AML-193 (cell line): ENCODE data around the gene COL4A2.
"Not testable (repeated sequence)": the region's sequence is repeated elsewhere in the genome, so short reads cannot be mapped to it uniquely, and the experiment has no call there.

Experiments
- DNase-seq, 2 experiments: peaks; one replicate each; lab custom pipeline; 2025; lab: John Stamatoyannopoulos, UW

The COL4A2 gene

DNA sequence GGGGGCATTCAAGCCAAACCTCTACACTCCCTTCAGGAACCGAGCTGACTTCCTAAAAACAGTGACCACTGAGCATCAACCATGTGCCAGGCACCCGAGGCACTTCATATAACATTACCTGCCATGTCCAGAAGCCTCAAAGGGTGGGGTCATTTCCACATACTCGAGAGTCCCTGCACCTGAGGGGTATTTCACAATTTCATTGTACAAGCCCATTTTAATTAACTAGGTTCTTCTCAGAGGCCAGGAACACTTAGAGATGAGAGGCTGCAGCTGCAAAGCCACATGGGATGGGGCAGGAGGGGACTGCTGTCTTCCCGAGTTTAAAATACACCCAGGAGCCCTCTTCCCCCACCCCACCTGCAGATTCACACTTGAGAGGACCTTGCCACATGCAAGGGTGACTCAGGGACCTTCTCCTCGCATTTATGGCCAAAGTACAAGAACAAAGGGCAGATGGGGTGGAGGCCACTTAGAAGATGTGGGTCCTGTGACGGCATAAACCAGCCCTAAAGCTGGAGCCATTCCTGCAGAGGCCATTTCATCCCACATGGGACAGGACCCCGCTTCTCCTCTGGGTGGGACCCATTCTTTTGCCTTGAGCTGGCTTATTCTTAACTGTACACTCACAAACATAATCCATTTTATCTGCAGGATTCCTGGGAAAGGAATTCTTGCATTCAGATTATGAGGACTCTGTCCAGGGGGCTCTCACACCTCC is 210.6 kb downstream of the COL4A2 start:
- no peak for DNase-seq

DNA sequence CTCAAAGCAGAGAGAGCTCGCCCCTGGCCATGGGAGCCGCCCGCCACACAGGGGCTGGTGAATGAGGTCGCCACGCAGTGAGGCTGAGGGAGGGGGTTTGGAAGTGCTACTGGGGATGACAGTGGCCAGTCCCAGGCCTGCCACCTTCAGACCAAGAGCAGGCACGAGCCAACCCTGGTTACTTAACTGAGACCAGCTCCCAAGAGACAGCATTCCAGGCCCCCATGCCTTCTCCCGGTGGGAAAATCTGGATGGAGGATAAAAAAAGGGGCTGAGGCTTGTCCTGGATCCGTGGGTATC is 211.1 kb downstream of the COL4A2 start:
- DNase-seq: no peak

DNA sequence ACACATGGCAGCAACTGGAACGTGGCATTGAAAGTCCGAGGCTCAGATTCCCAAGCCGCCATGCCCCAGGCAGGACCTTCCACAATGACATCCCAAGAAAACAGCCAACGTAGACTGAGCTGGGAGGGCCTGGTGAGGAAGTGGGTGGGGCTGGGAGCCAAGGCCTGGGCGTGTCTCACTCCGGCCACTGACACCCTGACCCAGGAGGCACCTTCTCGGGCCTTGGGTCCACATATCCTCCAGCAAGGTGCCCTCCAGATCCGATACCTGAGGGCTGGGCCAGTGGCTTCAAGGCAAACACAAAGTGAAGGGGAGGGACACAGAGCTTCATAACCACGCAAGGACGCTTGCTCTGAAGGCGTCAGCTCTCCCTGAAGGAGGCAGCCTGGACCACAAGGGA is 211.5 kb downstream of the COL4A2 start:
- DNase-seq: no peak

DNA sequence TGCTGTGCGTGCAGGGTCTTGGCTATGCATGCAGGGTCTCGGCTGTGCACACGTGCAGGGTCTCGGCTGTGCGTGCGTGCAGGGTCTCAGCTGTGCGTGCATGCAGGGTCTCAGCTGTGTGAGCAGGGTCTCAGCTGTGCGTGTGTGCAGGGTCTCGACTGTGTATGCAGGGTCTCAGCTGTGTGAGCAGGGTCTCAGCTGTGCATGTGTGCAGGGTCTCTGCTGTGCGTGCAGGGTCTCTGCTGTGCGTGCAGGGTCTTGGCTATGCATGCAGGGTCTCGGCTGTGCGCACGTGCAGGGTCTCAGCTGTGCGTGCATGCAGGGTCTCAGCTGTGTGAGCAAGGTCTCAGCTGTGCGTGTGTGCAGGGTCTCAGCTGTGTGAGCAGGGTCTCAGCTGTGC is 212.0 kb downstream of the COL4A2 start:
- DNase-seq: no peak

DNA sequence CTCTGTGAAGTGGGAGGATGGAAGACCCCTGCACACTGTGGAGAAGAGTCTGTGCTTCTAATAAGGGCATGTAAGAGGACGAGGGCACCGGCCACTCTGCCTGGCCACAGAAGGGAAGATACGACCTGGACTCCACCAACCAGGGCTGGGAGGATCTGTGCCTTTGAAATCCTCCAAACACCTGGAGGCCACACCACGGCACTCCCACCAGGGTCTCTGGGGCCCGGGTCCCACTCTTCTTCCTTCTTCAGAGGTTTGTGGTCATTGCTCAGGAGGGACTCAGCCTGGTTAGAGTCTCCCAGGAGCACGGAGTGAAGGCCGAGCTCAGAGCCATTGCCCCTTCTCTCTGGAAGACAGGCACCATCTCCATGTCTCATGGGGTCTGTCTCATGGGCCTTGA is 212.4 kb downstream of the COL4A2 start:
- no peak for DNase-seq

DNA sequence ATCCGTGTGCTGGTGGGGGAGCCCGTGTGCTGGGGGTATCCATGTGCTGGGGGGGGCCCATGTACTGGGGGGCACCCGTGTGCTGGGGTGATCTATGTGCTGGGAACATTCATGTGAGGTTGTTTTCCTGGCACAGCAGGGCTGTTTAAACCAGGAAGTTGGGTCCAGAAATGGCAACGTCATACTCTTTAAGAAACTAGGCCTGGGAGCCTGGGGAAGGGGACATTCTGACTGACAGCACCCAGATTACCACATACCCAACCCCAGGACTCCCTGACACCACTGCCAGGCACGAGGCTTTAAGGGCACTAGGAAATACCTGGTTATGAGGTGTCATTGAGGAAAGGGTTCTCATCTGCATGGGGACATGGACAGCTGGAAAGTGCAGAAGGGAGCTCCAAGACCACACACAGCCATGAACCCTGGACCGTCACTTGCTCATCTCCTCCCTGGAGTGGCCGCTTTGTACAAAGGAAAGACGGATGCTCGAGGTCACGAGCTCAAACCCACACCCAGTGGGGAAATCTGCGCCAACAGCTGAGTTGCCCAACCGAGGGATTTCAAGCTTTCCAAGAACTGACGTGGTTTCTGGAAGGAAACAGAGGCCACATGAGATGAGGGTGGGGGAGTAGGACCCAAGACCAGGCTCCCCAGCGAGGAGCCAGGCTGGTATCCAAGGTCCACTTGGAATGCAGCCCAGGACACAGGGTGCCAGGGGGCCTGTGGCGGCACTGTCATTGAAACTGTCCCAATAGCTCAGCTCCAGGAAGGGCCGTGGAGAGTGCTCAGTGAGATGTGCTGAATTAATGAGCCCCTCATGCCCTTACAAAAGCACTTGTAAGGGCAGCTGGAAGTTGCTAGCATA is 213.6 kb downstream of the COL4A2 start:
- peak; percentile 96 for DNase-seq

DNA sequence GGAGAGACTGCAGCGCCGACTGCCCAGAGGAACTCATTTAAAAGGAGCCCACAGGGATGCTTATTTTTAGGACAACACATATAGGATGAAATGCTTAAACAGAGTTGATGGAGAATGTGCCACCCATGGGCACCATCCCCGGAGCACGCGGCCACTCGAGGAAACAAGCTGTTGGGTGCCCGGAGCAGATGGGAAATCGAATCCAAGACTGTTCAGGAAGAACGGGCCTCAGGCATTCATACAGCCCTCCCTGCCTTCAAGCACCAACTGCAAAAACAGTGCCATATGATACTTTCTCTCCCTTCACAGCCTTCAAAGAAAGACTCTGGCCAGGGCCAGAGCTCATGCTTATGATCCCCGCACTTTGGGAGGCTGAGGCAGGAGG is 214.2 kb downstream of the COL4A2 start:
- DNase-seq: no peak

DNA sequence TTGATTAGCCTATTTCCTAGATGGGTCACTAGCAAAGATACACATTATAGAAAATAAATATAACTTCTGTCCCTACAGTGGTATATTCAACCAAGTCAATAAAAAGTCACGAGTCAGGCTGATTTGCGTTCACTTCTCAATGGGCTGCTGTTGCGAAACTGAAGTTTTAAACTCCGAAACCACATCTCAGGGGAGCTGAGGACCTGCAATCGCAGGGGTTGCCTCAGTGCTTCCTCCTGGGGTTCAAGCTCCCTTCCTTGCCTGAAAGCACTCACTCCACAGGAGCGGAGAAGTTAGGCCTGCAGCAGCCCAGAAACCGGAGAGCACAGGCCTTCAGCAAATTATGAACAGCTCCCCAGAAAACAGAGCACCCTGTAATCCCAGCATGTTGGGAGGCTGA is 214.9 kb downstream of the COL4A2 start:
- DNase-seq: peak; percentile 96

DNA sequence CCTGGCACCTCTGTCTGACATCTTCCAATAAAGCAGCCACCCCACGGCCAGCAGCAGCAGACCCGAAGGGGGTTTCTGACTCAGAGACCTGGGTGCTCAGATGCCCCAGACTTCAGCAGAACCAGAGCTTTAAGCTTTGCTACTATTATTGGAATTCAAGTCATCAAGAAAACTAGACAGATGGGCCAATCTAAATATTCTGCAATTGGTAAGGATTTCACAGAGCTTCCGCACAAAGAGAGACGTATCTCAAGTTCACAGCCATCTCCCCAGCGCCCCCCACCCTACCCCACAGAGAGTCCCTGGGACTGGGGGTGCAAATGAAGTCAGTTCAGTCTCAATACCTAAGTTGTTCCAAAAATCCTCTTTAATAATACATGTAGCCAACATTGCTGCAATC is 215.6 kb downstream of the COL4A2 start:
- DNase-seq: no peak

DNA sequence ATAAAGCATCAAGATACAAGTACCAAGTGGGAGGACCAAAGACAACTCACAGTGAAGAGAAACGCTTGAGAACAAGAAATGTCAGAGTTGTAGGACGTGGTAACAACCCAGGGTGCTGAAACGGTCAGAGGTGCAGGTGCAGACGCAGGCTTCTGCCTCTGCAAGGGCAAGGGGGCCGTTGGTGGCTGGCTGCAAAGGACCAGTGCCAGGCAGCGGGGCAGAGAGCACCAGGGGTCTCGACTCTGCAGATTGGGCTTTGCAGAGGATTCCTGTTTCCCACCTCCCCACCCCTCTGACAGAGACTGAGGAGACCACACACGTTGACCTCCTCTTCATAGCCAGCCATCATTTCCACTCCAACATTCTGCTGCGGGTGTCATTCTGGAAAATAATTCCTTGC is 216.1 kb downstream of the COL4A2 start:
- no peak for DNase-seq

DNA sequence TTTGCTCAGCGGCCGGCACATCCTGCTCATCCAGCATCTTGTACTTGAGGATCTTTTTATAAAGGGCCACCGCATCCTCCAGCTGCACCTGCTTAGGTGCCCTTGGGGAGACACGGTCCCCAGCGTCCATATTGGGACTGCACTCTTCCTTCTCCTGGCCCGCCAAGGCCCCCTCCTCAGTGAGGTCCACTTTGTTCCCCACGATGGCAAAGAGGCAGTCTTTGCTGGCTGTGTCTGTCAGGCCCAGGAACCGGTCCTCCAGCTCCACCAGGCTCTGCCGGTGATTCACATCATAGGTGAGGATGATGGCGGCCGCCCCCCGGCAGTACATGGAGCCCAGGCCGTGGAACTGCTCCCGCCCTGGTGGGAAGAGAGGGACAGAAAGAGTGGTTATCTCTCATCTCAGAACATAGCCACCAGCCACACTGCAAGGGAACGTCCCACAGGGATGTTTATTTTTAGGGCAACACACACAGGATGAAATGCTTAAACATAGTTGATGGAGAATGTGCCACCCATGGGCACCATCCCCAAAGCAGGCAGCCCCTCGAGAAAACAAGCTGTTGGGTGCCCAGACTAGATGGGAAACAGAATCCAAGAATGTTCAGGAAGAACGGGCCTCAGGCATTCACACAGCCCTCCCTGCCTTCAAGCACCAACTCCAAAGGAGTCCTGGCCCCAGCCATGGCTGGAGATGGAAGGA is 216.9 kb downstream of the COL4A2 start:
- no peak for DNase-seq

DNA sequence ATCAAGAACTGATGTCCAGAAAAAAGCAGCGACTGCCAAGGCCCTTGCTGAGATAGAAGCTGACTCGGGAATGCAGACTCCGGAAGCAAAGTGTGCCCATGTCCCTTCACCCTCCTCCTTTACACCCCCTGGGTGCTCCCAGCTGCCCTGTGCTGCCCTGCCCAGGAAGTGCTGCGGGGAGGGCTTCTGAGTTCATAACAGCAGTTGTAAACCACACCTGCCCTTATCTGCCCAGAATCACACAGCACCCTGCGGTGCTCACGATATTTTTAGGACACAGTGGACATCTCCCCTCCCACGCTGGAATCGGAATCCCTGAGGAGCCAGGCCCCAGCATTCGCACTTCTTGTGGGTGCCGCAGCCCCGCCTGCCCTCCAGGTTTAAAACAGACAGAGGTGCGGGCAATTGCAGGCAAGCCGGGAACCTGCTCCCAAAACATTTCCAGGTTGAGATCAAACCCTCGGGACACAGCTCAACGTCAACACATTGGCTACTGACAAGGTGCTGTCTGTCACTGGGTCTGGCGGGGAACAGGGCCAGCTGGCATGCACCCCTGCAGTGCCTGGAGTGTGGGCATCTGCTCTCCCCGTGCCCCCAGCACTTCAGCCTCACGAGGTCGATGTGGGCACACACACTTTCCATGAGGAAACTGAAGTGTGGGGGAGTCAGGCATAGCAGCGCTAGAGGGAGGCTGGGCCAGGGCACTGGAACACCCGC is 217.6 kb downstream of the COL4A2 start:
- peak; percentile 40 to 72 for DNase-seq

DNA sequence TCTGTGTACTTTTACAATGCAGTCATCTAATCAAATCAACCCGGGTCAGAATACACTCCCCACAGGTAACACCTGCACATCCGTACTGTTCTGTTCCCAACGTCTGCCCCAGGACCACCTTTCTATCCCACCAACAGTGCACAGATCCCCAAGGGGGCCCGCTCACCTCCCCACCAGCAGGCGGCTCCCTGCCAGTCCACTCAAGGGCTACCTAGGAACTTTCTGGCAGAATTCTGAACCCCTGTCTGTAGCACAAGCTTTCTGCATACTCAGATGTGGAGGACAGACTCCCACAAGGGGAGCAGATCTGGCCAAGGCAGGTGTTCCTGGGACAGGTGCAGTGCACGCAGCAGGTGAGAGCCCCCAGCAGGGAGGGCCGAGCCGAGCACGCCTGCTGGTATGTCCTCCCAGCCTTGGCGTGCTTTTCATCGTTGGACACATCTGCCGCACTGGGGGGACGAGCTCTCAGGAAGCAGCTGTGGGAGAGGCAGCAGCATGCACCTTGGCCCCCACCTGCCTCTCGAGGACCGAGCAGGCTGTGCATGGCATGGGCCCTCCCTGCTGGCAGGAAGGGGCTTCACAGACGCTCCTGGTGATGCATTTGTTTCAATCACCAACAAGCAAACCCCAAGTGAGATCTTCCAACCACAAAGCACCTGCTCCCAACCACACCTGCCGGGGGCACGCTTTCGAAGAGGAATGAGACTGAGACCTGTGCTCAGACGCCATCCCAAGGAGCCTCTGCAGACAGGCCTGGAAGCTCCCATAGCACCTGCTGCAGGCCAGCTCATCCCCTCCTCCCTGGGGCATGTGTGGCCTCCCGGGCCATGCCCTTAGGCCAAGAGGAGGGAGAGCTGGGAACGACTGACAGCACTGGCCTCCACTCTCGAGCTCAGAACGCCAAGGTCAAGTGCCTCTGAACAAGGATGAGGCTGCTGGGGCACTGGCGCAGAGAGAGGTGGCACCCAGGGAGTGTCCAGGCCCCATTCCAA is 218.5 kb downstream of the COL4A2 start:
- no peak for DNase-seq

DNA sequence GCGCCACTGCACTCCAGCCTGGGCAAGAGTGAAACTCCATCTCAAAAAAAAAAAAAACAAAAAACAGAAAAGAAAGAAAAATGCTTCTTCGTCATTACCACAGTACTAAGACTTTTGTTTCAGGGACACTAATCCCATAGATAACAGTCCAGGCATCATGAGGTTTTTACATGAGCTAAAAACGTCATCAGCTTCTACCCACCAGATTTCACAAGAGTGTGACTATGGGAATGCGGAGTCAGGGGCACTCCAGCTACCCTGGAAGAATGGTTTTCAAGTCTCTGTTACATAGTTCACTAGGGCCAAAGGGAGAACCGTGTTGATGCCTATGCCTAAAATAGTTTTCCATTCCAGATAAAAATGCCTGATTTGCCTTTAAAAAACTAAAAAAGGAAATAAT is 221.3 kb downstream of the COL4A2 start:
- peak; percentile 66 to 70 for DNase-seq

DNA sequence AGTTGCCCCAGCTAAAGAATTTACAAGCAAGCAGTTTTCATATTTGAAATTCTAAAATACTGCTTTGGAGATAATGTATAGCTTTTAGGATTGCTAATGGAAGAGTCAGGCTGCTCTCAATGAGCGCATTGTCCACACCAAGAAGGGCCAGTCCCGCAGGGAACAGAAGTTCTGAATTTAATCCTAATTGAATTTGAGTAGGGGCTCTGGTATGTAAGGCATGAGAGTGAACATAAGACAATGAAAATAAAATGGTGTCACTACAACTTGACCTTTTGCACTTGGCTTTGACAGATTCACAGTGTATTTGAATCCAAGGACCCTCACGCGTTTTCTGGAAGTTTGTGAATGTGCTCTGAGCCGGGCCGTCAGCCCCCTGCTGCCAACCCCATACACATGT is 221.8 kb downstream of the COL4A2 start:
- no peak for DNase-seq

DNA sequence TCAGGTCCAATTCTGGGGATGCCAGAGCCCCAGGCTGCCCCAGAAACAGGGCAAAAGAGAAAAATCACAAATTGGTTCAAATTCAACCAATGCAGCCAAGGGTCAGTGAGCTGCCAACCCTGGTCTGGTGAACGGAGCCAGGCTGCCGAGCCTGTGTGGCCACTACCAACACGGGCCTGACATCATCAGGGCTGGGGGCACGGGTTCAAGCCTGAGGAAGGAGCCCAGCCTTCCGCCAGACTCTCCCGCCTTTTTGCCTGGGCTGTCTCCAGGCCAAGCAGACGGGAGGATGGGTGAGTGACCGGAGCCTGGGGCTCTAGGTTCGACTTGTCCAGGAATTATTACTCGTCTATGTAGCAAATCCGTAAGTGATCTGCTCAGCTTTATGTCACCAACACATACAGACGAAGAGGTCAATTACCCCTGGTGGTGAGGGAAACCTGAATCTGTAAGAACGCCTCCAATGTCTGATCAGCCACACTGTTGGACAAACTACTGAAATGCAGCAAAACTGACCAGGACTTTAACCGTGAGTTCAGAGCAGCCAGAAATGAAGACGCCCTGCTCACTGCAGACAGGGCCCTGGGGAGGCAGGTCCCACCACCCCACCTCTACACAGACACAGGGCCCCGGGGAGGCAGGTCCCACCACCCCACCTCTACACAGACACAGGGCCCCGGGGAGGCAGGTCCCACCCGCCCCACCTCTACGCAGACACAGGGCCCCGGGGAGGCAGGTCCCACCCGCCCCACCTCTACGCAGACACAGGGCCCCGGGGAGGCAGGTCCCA is 222.6 kb downstream of the COL4A2 start:
- DNase-seq: no peak

DNA sequence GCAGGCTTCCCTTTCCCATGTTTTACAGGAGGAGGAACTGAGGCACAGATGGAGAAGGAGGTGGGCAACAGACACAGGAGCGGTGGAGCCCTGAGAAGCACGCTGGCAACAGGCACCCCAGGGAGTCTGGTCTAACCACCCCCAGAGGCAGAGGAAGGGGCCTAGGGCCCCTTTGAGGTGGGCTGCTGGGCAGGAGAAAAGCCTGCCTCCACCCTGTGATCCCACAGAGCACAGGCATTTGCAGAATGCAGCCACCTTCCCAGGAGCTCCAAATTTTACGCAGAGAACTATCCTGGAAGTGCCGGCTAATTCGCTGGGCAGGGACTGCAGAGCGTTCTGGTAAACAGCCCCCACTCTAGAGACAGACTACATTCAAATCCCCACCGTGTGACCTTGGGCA is 224.0 kb downstream of the COL4A2 start:
- no peak for DNase-seq

DNA sequence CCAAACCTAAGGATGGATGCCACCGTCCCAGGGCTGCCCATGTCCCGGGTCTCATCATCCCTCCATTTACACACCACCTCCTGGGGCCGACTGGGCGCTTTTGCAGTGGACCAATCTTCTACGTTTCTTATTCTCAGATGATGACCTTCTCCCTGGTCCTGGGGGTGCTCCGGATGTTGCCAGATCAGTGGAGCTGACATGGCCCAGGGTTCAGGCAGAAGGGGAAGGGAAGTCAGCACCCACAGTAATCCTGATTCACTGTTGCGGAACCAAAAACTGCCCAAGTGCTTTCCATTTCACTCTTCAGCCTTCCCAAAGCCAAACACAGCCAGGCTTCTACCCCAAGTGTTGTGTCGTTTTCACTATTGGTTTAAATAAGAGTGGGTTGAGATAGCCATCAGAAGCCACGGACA is 224.6 kb downstream of the COL4A2 start:
- no peak for DNase-seq

DNA sequence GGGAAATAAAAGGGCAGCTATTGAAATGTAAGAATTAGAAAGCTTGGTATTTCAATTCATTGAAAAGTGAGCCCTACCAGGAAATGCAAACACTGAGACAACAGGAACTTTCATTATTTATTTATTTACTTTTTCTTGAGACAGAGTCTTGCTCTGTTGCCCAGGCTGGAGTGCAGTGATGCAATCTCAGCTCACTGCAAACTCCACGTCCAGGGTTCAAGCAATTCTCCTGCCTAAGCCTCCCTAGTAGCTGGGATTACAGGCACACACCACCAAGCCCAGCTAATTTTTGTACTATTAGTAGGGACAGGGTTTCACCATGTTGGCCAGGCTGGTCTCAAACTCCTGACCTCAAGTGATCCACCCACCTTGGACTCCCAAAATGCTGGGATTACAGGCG is 225.2 kb downstream of the COL4A2 start:
- DNase-seq: not testable (repeated sequence)
